Choroid plexus epithelial cell (primary cell): ENCODE measurements around the gene ZNF883.
A peak's percentile ranks its signal among the peaks of the same experiment; 100 is the strongest.

ENCODE experiments used
- DNase-seq: peaks from one replicate; pipeline ENCODE4 v3.0.0-alpha.2; 2010; ENCODE audit warnings: low read depth
- H3K4me3 ChIP-seq: 2 replicates; pipeline ENCODE4 v1.5.1; 2011; ENCODE audit warnings: low read depth, mild to moderate bottlenecking, control low read depth, low read length, moderate library complexity
- TF ChIP-seq, protein P1 (sequence below): conservative IDR thresholded peaks from 2 replicates; pipeline ENCODE4 v1.5.1; 2011; ENCODE audit warnings: low read depth, mild to moderate bottlenecking, control low read depth, inconsistent platforms, low read length, moderate library complexity

Gene ZNF883

GRCh38 chr9:112955550-112955949 is 56.4 kb downstream of the ZNF883 start:
- H3K4me3 ChIP-seq, result no peak overlapping the region
- no peak for DNase-seq
- TF ChIP-seq, protein P1, sequence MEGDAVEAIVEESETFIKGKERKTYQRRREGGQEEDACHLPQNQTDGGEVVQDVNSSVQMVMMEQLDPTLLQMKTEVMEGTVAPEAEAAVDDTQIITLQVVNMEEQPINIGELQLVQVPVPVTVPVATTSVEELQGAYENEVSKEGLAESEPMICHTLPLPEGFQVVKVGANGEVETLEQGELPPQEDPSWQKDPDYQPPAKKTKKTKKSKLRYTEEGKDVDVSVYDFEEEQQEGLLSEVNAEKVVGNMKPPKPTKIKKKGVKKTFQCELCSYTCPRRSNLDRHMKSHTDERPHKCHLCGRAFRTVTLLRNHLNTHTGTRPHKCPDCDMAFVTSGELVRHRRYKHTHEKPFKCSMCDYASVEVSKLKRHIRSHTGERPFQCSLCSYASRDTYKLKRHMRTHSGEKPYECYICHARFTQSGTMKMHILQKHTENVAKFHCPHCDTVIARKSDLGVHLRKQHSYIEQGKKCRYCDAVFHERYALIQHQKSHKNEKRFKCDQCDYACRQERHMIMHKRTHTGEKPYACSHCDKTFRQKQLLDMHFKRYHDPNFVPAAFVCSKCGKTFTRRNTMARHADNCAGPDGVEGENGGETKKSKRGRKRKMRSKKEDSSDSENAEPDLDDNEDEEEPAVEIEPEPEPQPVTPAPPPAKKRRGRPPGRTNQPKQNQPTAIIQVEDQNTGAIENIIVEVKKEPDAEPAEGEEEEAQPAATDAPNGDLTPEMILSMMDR, result no peak

DNA sequence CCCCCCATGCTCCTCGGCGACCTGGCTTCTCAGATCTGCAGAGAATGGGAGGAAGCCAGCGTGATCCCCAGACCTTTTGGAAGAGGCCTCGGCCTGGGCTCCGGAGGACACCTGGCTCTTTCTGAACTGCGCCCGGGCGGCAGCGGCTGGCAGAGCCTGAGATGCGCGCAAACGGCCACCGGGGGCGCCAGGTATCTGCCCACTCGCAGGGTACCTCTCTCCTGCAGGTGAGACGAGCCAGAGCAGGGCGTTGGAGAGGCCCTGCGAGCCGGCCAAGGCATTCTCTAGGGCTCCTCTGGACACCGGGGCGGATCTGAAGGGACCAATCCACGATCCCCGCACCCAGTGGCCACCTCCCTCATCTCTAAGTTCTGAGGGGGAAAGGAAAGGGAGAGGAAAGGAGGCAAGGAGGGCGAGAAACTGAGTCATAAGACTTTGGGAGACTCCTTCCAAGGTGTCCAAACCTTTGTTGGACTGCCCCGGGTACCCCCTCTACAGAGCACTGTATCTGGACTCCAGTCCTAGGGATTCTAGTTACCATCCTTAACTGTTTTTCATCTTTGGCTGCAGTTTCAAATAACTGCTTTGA is 66.3 kb downstream of the ZNF883 start:
- H3K4me3 ChIP-seq, result no peak overlapping the region
- DNase-seq, result no peak
- TF ChIP-seq, protein P1, result no peak

GRCh38 chr9:112939418-112939817 is 72.6 kb downstream of the ZNF883 start:
- DNase-seq, result no peak
- no peak overlapping the region for H3K4me3 ChIP-seq
- TF ChIP-seq, protein P1, result no peak

- H3K4me3 ChIP-seq, result no peak overlapping the region
- TF ChIP-seq, protein P1, result no peak
- DNase-seq, result no peak
These were observed 78.3 kb downstream of the ZNF883 start for GRCh38 chr9:112933696-112934095.

DNA sequence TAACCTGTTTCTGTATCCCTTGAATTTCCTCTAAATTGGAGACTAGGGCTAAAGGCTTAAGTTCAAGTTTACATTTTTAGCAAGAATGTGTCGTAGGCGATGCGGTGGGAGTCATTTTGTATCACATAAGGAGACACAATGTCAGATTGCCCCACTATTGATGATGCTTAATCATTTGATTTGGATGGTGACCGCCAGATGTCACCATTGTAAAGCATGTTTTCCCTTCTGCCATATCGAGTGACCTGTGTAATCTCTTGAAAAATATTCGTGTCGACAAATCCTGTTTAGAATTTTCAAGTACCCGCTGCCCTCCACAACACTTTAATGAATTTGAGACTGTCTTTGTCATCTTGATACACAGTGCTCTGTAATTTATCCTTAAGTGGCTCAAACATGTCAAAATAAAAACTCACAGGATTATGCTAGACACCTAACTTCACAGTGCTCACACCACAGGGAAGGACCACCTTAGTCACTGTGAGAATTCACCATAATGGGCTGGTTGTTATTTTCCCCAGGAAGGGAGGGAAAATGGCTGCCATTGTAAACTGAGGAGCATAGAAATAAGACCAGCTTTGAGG is 86.8 kb downstream of the ZNF883 start:
- TF ChIP-seq, protein P1, result peak; percentile 52
- no peak overlapping the region for H3K4me3 ChIP-seq
- DNase-seq, result peak; percentile 49

DNA sequence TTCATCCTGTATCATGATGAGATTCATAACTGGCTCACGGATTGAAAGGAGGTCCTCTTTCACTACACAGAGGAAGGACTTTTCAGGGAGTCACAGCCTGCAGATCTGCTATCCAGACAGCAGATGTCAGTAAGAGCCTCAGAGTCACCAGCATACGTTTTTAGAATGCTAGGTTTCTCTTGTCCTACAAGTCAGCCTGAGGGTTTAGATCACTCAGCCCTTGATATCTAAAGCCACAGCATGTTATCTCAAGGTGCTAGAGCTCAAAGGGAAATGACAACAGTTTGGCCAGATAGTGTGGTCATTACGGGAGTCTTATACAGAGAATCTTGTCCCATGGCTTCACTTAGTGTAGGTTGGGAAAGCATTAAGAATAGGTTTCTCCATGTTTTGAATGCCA is 90.4 kb downstream of the ZNF883 start:
- no peak overlapping the region for H3K4me3 ChIP-seq
- DNase-seq, result peak; percentile 85
- TF ChIP-seq, protein P1, result peak; percentile 84

- no peak overlapping the region for H3K4me3 ChIP-seq
- TF ChIP-seq, protein P1, result no peak
- DNase-seq, result no peak
These were observed 94.0 kb downstream of the ZNF883 start for GRCh38 chr9:112917987-112918362.
